Glutamatergic neuron (in vitro differentiated cells): ENCODE data around the gene MAML2. TPM values are rescaled to one million over a fixed set of nuclear protein-coding genes. Genes with fewer than 3 reads are reported as not detected.

ENCODE experiments used
- DNase-seq: peaks from one replicate; pipeline ENCODE4 v3.0.0; 2022
- H3K27ac Mint-ChIP-seq: one replicate; pipeline ENCODE4 v1.8.0; 2020; ENCODE audit warnings: mild to moderate bottlenecking, mixed read lengths, inconsistent platforms; ENCODE audit not compliant: unreplicated experiment
- H3K27me3 Mint-ChIP-seq: one replicate; pipeline ENCODE4 v1.8.0; 2020; ENCODE audit warnings: mild to moderate bottlenecking, moderate library complexity, mixed read lengths, inconsistent platforms; ENCODE audit not compliant: unreplicated experiment
- H3K36me3 Mint-ChIP-seq: one replicate; pipeline ENCODE4 v1.8.0; 2020; ENCODE audit warnings: mild to moderate bottlenecking, mixed read lengths, inconsistent platforms; ENCODE audit not compliant: unreplicated experiment
- H3K4me1 Mint-ChIP-seq: one replicate; pipeline ENCODE4 v1.8.0; 2020; ENCODE audit warnings: mild to moderate bottlenecking, low read depth, mixed read lengths, inconsistent platforms; ENCODE audit not compliant: unreplicated experiment
- H3K4me3 Mint-ChIP-seq: one replicate; pipeline ENCODE4 v1.8.0; 2020; ENCODE audit warnings: mild to moderate bottlenecking, mixed read lengths, inconsistent platforms; ENCODE audit not compliant: unreplicated experiment
- H3K9me3 Mint-ChIP-seq: one replicate; pipeline ENCODE4 v1.8.0; 2020; ENCODE audit warnings: mild to moderate bottlenecking, moderate library complexity, mixed read lengths, inconsistent platforms; ENCODE audit not compliant: unreplicated experiment
- total RNA-seq: library from RNA; stranded (reverse); fragmentation: NEBNext Ultra II Directional; extraction: Animal tissue kit (Norgen Biotek cat#: 25700); gene quantifications from one replicate; pipeline ENCODE4 v1.2.1, GENCODE V29; 2021; ENCODE audit not compliant: unreplicated experiment
- TF ChIP-seq, protein P1 (sequence below): fragments of 200-600 bp; sonication (generic); IDR thresholded peaks from one replicate; pipeline ENCODE4 v1.5.0; 2021; ENCODE audit not compliant: partially characterized antibody, unreplicated experiment

The MAML2 gene
- total RNA-seq, 1 donor from 2014 or later = 2.1 TPM

DNA sequence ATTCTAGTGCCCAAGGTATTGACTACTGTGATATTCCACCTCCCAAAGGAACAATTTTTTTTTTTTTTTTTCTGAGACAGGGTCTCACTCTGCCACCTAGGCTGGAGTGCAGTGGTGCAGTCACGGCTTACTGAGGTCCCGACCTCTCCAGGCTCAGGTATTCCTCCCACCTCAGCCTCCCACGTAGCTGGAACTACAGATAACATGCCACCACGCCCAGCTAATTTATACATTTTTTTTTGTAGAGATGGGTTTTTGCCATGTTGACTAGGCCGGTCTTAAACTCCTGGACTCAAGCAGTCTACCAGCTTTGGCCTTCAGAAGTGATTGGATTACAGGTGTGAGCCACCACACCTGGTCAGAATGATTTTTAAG, 33.4 kb downstream of the MAML2 start:
- Mint-ChIP-seq H3K9me3 (no peaks in the 10 kb centered on the region), H3K4me3 (no peak overlapping the region), H3K27me3 (no peaks in the 10 kb centered on the region), H3K36me3 (no peaks in the 10 kb centered on the region), H3K4me1 (peaks cover 9% of the 10 kb centered on the region), H3K27ac (no peak overlapping the region)
- DNase-seq = no peak
- TF ChIP-seq, protein P1, sequence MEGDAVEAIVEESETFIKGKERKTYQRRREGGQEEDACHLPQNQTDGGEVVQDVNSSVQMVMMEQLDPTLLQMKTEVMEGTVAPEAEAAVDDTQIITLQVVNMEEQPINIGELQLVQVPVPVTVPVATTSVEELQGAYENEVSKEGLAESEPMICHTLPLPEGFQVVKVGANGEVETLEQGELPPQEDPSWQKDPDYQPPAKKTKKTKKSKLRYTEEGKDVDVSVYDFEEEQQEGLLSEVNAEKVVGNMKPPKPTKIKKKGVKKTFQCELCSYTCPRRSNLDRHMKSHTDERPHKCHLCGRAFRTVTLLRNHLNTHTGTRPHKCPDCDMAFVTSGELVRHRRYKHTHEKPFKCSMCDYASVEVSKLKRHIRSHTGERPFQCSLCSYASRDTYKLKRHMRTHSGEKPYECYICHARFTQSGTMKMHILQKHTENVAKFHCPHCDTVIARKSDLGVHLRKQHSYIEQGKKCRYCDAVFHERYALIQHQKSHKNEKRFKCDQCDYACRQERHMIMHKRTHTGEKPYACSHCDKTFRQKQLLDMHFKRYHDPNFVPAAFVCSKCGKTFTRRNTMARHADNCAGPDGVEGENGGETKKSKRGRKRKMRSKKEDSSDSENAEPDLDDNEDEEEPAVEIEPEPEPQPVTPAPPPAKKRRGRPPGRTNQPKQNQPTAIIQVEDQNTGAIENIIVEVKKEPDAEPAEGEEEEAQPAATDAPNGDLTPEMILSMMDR = no peak

- no peak for DNase-seq
- TF ChIP-seq, protein P1 = no peak
- H3K9me3 Mint-ChIP-seq = no peaks in the 10 kb centered on the region
- peaks cover 5% of the 10 kb centered on the region for H3K4me1 Mint-ChIP-seq
- H3K27me3 Mint-ChIP-seq = no peaks in the 10 kb centered on the region
- no peaks in the 10 kb centered on the region for H3K36me3 Mint-ChIP-seq
- H3K4me3 Mint-ChIP-seq = no peak overlapping the region
- no peak overlapping the region for H3K27ac Mint-ChIP-seq
Observed at GRCh38 chr11:96309016-96309642, 33.9 kb downstream of the MAML2 start.

GRCh38 chr11:96307776-96308140, 35.2 kb downstream of the MAML2 start:
- no peak for DNase-seq

DNA sequence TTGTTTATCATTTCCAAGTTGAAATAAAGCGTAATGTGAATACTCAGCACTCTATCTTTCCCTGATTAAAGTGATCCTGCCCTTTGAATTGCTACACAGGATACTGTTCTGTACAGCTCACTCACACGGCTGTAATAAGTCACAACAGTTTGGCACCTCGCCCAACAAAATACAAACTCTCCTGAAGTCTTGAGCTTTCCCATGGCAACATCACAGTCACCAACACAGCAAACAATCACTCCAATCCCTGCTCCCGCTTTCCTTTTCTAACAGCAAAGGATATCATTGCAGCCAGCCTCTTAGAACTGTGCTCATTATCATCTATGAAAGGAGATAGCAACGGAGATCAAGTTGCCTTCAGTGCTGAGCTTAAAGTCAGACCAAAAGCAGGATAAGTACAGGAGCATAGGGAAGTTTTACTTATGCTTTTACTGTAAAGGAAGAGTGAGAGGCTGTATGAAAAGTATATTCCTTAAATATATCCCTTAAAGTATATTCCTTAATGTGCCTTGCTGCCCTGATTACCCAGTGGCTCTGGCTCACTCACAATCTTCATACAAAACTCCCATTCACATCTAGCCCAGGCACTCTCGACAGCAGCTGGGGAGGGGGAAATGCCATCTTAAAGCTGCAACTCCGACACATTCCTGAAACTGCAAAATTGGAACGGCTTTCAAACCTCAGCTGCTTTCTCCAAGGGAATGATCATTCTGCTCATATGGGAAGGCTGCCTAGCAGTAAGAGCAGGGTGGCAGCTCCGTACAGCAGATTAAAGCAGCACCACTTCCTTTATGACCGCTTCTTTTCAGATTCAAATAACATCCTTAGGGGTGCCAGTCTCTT, 35.8 kb downstream of the MAML2 start:
- H3K4me1 Mint-ChIP-seq = peaks cover 3% of the 10 kb centered on the region

More at GRCh38 chr11:96307776-96308140, 35.2 kb downstream of the MAML2 start:
- no peak overlapping the region for H3K27ac Mint-ChIP-seq
- H3K4me3 Mint-ChIP-seq = no peak overlapping the region
- no peaks in the 10 kb centered on the region for H3K27me3 Mint-ChIP-seq
- H3K9me3 Mint-ChIP-seq = no peaks in the 10 kb centered on the region
- TF ChIP-seq, protein P1 = no peak
- H3K36me3 Mint-ChIP-seq = no peaks in the 10 kb centered on the region
- peaks cover 3% of the 10 kb centered on the region for H3K4me1 Mint-ChIP-seq

More for the DNA sequence above, 35.8 kb downstream of the MAML2 start:
- no peaks in the 10 kb centered on the region for H3K36me3 Mint-ChIP-seq
- DNase-seq = no peak
- H3K27ac Mint-ChIP-seq = no peak overlapping the region
- no peak overlapping the region for H3K4me3 Mint-ChIP-seq
- no peaks in the 10 kb centered on the region for H3K27me3 Mint-ChIP-seq
- TF ChIP-seq, protein P1 = no peak
- H3K9me3 Mint-ChIP-seq = no peaks in the 10 kb centered on the region
